Daoy (cell line): Measurements from ENCODE around the gene NR3C2. TPM values are rescaled to one million over a fixed set of nuclear protein-coding genes. Genes with fewer than 3 reads are reported as not detected.

Experiments used
- DNase-seq: peaks from one replicate; pipeline ENCODE4 v3.0.0-alpha.2; 2015; ENCODE audit warnings: low read depth
- total RNA-seq: library from RNA; depleted of rRNA; stranded (reverse); fragments of >200 nt; shearing (Covaris generic); gene quantifications from 2 replicates; pipeline ENCODE4 v1.2.3, GENCODE V29; 2014

The NR3C2 gene
- total RNA-seq, 1 experiment from 2014 or later: 0.34 TPM

- DNase-seq: peak; percentile 62
Measured at GRCh38 chr4:148056879-148057278, 385.3 kb downstream of the NR3C2 start.

GRCh38 chr4:148055844-148056243 is 386.4 kb downstream of the NR3C2 start:
- no peak for DNase-seq

- DNase-seq: no peak
Measured at GRCh38 chr4:148054275-148054674, 387.9 kb downstream of the NR3C2 start.

- DNase-seq: no peak
Measured at GRCh38 chr4:148053298-148054003, 388.8 kb downstream of the NR3C2 start.

GRCh38 chr4:148052448-148052847 is 389.8 kb downstream of the NR3C2 start:
- DNase-seq: no peak

GRCh38 chr4:148051403-148051802 is 390.8 kb downstream of the NR3C2 start:
- no peak for DNase-seq

- DNase-seq: no peak
Measured at GRCh38 chr4:148048598-148048997, 393.6 kb downstream of the NR3C2 start.

GRCh38 chr4:148044912-148045352 is 397.3 kb downstream of the NR3C2 start:
- DNase-seq: no peak

GRCh38 chr4:148044089-148044911 is 397.9 kb downstream of the NR3C2 start:
- no peak for DNase-seq

- no peak for DNase-seq
Measured at GRCh38 chr4:148041606-148042329, 400.4 kb downstream of the NR3C2 start.

GRCh38 chr4:148034813-148035212 is 407.4 kb downstream of the NR3C2 start:
- DNase-seq: no peak

GRCh38 chr4:148030193-148030873 is 411.9 kb downstream of the NR3C2 start:
- DNase-seq: no peak

GRCh38 chr4:148029781-148030180 is 412.4 kb downstream of the NR3C2 start:
- DNase-seq: no peak
